GM06990 (cell line): ENCODE measurements around the gene FRMD7.

Experiments
- DNase-seq: peaks from one replicate; pipeline ENCODE4 v3.0.0-alpha.2; 2011; ENCODE audit not compliant: insufficient read length; ENCODE audit errors: extremely low read depth
- H3K27me3 ChIP-seq: replicated peaks from 2 replicates; pipeline ENCODE4 v1.6.0; 2011; ENCODE audit warnings: low read length; ENCODE audit not compliant: control insufficient read depth, insufficient read depth
- H3K36me3 ChIP-seq: 2 replicates; pipeline ENCODE4 v1.5.1; 2011; ENCODE audit warnings: low read length; ENCODE audit not compliant: control insufficient read depth, insufficient read depth
- H3K4me3 ChIP-seq: replicated peaks from 2 replicates; pipeline ENCODE4 v1.5.1; 2011; ENCODE audit warnings: low read depth, mild to moderate bottlenecking, control low read depth, low read length
- CTCF ChIP-seq: IDR thresholded peaks from 2 replicates; pipeline ENCODE4 v1.5.1; 2011; ENCODE audit warnings: low read length, control low read depth, mild to moderate bottlenecking, inconsistent platforms; ENCODE audit not compliant: insufficient read depth, poor library complexity, severe bottlenecking

The FRMD7 gene

DNA sequence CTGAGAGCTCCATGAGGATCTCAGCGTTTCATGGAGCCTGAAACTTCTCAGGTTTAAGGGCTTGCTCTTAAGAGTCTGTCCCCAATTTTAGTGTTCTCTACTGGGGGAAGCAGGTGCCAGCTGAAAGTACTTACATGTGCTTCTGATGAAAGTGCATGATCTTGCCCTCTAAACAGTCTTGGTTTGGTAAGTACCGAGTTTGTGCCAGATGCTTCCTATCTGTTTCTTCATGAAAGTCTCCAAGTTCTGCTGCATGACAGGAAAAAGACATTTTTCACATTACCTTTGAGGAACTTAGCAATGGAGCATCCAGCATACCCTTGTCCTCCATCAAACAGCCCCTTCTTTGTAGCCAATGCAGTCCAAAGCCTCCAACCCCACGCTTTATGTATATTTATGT is 42.0 kb downstream of the FRMD7 start:
- no peaks in the 10 kb centered on the region for H3K36me3 ChIP-seq
- TF ChIP-seq CTCF, result no peak
- no peak overlapping the region for H3K4me3 ChIP-seq
- no peak for DNase-seq
- H3K27me3 ChIP-seq, result no peaks in the 10 kb centered on the region

- DNase-seq, result no peak
- TF ChIP-seq CTCF, result no peak
- H3K27me3 ChIP-seq, result no peaks in the 10 kb centered on the region
- no peaks in the 10 kb centered on the region for H3K36me3 ChIP-seq
- no peak overlapping the region for H3K4me3 ChIP-seq
Observed at GRCh38 chrX:132077912-132078311, 49.9 kb downstream of the FRMD7 start.

DNA sequence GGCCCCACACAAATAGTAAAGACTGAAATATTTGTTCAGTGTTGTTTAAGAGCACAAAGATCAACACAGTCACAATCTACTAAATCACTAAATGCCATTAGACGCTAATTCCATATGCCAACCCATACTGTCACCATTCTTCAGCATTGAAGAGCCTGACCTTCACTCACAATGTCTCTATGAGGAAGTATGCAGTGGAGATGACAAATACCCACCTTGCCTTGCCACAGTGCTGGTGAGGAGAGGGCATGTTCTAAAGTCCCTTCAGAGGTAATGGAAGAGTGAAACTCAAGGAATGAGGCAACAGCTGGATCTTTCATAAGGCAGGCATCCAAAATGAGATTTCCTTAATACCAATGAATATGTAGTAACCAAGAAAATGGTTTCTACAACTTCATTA is 50.4 kb downstream of the FRMD7 start:
- DNase-seq, result no peak
- Histone ChIP-seq H3K4me3 (no peak overlapping the region), H3K27me3 (no peaks in the 10 kb centered on the region), H3K36me3 (no peaks in the 10 kb centered on the region)
- TF ChIP-seq CTCF, result no peak

DNA sequence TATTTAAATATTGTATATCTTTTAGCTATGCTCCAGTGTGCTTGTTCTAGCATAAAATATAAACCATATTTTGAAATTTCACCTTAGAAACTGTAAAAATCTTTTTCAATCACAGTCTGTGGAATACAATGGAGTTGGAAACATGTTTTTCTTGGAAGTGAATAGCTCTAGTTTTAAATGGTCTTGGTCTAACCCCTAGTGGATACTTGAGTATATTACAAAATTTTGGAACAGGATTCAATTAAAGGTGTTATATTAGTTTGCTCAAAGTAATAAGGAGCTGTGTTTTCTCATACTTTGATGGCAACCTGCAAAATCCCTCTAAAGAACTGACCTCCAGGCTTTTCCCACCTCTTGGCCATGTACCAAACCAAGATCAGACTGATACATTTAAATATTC is 56.6 kb downstream of the FRMD7 start:
- Histone ChIP-seq H3K27me3 (no peaks in the 10 kb centered on the region), H3K4me3 (no peak overlapping the region), H3K36me3 (no peaks in the 10 kb centered on the region)
- DNase-seq, result no peak
- peak; percentile 24 for TF ChIP-seq CTCF

DNA sequence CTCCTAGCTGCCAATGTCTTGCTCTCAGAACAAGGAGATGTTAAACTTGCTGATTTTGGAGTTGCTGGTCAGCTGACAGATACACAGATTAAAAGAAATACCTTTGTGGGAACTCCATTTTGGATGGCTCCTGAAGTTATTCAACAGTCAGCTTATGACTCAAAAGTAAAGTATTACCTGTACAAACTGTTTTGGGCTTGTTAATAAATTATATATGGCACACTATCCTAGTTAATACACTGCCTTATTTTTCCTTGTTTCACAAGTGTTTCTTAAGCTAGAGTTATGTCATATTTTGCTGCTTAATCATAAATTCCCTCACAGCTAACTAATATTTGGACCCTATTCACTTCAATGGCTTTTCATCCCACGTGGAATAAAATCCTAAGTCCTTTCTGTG is 59.4 kb downstream of the FRMD7 start:
- DNase-seq, result no peak
- Histone ChIP-seq H3K27me3 (no peaks in the 10 kb centered on the region), H3K4me3 (no peak overlapping the region), H3K36me3 (no peaks in the 10 kb centered on the region)
- TF ChIP-seq CTCF, result no peak

- H3K4me3 ChIP-seq, result no peak overlapping the region
- DNase-seq, result no peak
- H3K36me3 ChIP-seq, result no peaks in the 10 kb centered on the region
- no peaks in the 10 kb centered on the region for H3K27me3 ChIP-seq
- no peak for TF ChIP-seq CTCF
Observed at GRCh38 chrX:132063862-132064261, 64.0 kb downstream of the FRMD7 start.
